Brain microvascular endothelial cell (primary cell): ENCODE measurements around the gene IL19.

ENCODE experiments used
- DNase-seq: peaks from one replicate; pipeline ENCODE4 v3.0.0-alpha.2; 2020
- H3K27ac ChIP-seq: fragments of 250-450 bp; sonication (Bioruptor Pico); 2 replicates; pipeline ENCODE4 v1.5.1; 2020; ENCODE audit warnings: mild to moderate bottlenecking, moderate library complexity
- H3K27me3 ChIP-seq: fragments of 250-450 bp; sonication (Bioruptor Pico); replicated peaks from 2 replicates; pipeline ENCODE4 v1.5.1; 2020; ENCODE audit warnings: mild to moderate bottlenecking
- H3K36me3 ChIP-seq: fragments of 250-450 bp; sonication (Bioruptor Pico); replicated peaks from 2 replicates; pipeline ENCODE4 v1.5.1; 2020; ENCODE audit warnings: mild to moderate bottlenecking
- H3K4me3 ChIP-seq: 2 replicates; pipeline ENCODE4 v1.5.1; 2011; ENCODE audit warnings: low read depth, mild to moderate bottlenecking, control low read depth, low read length, moderate library complexity
- CTCF ChIP-seq: IDR thresholded peaks from 2 replicates; pipeline ENCODE4 v1.5.1; 2011; ENCODE audit warnings: low read depth, mild to moderate bottlenecking, moderate library complexity, low read length, control low read depth, inconsistent platforms; ENCODE audit errors: missing control alignments
- in situ Hi-C: cut with HindIII; loops from 2 replicates; pipeline ENCODE4 v1.10.0; 2017; ENCODE audit warnings: low sequenced_read_pairs, low pct_ligation_motif_present

The IL19 gene

GRCh38 chr1:206863266-206863665 is 92.7 kb downstream of the IL19 start:
- no peak for DNase-seq
- in situ Hi-C loops = no loop called here
- Histone ChIP-seq H3K27me3 (peaks cover 16% of the 10 kb centered on the region), H3K36me3 (no peaks in the 10 kb centered on the region), H3K4me3 (no peak overlapping the region), H3K27ac (no peak overlapping the region)
- no peak for TF ChIP-seq CTCF

DNA sequence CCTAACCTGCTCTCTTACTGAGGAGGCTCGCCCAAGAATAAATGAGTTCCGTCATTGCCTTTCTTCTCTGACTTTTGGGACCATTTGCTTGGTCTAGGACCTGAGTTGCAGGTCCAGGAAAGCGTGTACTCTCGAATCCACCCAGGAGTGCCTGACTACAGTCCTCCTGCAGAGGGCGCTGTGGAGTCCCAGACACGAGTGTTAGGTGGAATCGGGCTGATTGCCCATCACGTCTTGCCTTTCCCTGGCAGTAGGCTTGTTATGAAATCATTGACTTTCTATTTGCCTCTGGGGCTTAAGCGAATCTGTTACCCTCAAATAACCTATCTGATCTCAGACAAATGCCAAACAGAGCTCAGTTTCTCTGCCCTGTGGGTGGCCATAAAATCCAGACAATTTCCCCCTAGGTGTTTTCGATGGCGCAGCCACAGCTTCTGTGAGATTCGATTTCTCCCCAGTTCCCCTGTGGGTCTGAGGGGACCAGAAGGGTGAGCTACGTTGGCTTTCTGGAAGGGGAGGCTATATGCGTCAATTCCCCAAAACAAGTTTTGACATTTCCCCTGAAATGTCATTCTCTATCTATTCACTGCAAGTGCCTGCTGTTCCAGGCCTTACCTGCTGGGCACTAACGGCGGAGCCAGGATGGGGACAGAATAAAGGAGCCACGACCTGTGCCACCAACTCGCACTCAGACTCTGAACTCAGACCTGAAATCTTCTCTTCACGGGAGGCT is 94.5 kb downstream of the IL19 start, which contains the start of gene IL20:
Gene IL20 (plus strand): TSS at position 685 of the 733 bp plus-strand sequence. CDS start 230 bp downstream, outside the sequence.
- peaks cover 16% of the 10 kb centered on the region for H3K27me3 ChIP-seq
- H3K4me3 ChIP-seq = no peak within 1 kb of the TSS
- H3K27ac ChIP-seq = no peak within 1 kb of the TSS
- H3K36me3 ChIP-seq = no peaks in the 10 kb centered on the region
- peak; percentile 95 for TF ChIP-seq CTCF
- in situ Hi-C loops = no loop called here
- DNase-seq = peak; percentile 49

DNA sequence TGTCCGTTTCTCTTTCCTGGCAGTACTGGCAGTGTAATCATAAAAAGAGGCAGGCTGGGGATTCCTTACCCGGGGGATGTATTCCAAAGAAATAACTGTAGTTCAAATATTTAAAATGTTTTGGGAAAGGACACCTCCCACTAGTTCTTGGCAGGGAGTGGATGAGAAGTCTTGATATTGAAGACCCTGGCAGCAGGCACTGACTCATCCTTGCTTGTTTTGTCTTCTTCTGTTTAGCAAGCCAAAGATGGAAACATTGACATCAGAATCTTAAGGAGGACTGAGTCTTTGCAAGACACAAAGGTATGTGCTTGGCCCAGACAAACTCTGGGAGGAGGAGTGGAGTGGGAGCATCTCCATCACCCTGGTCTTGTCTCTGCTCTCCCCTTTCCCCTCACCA is 95.5 kb downstream of the IL19 start:
- H3K36me3 ChIP-seq = no peaks in the 10 kb centered on the region
- TF ChIP-seq CTCF = no peak
- no peak overlapping the region for H3K27ac ChIP-seq
- no peak for DNase-seq
- no peak overlapping the region for H3K4me3 ChIP-seq
- in situ Hi-C loops = no loop called here
- peaks cover 19% of the 10 kb centered on the region for H3K27me3 ChIP-seq

- Histone ChIP-seq H3K27me3 (peaks cover 16% of the 10 kb centered on the region), H3K4me3 (no peak overlapping the region), H3K27ac (no peak overlapping the region), H3K36me3 (no peaks in the 10 kb centered on the region)
- in situ Hi-C loops = no loop called here
- TF ChIP-seq CTCF = no peak
- no peak for DNase-seq
These were observed 96.7 kb downstream of the IL19 start for GRCh38 chr1:206867239-206867638.

- in situ Hi-C loops = no loop called here
- H3K27ac ChIP-seq = no peak overlapping the region
- no peak for DNase-seq
- no peak for TF ChIP-seq CTCF
- peaks cover 16% of the 10 kb centered on the region for H3K27me3 ChIP-seq
- no peak overlapping the region for H3K4me3 ChIP-seq
- no peaks in the 10 kb centered on the region for H3K36me3 ChIP-seq
These were observed 97.1 kb downstream of the IL19 start for GRCh38 chr1:206867716-206868115.

DNA sequence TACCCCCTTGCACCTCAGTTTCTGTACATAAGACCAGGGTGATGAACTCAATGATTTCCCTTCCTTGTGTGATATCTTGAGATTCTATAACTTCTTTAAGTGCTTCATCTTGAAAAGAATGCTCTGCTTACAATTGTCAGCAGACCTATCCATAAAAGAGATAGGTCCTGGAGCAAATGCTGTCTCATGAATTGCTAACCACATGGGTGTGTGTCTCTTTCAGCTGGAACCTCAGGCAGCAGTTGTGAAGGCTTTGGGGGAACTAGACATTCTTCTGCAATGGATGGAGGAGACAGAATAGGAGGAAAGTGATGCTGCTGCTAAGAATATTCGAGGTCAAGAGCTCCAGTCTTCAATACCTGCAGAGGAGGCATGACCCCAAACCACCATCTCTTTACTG is 97.7 kb downstream of the IL19 start:
- H3K27ac ChIP-seq = no peak overlapping the region
- no peak for TF ChIP-seq CTCF
- H3K4me3 ChIP-seq = no peak overlapping the region
- peaks cover 16% of the 10 kb centered on the region for H3K27me3 ChIP-seq
- no peaks in the 10 kb centered on the region for H3K36me3 ChIP-seq
- in situ Hi-C loops = no loop called here
- DNase-seq = no peak
